ENCODE results near the gene SORCS2. TPM values are rescaled to one million over a fixed set of nuclear protein-coding genes. Genes with fewer than 3 reads are reported as not detected.

Gene SORCS2
- total and polyA plus RNA-seq, 2 of the 8 experiments (the other 6 are each of a cell fraction or from before 2014, with no cell fraction given) = 0.36 to 1.8 TPM

DNA sequence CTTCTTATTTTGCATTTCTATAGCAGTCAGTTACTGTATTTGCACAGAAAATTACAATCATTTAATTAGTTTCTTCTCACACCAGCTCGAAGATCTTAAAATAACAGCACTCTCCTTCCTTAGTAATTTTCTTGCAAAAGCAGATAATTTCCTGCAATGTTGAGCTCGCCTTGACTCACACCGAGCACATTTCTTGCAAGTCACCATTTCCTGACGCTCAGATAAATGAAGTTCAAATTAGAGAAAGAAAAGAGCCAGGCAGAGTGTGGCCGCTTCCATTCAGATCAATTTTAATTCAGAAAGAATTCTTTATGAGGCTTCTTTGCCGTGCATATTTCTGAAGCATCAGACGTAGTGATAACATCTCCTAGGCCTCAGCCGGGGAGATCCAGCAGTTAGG is 10.1 kb downstream of the SORCS2 start (continued):
- TF ChIP-seq SIX5 (IDR thresholded peaks at IDR 0.05; ENCODE audit: low read depth, low read length) = no peak
- no peak for TF ChIP-seq POU5F1 (IDR thresholded peaks at IDR 0.05; ENCODE audit: low read depth, low read length)
- TF ChIP-seq SP4 (IDR thresholded peaks at IDR 0.05; ENCODE audit: low read length) = no peak
- TF ChIP-seq CBX8 (IDR thresholded peaks at IDR 0.05; ENCODE audit: borderline replicate concordance, low read depth, low read length) = no peak
- TF ChIP-seq POLR2A (IDR thresholded peaks at IDR 0.05; ENCODE audit: control extremely low read depth in 1 of 2, low read depth in 2 of 2, low read length in 2 of 2) = no peak
- no peak for TF ChIP-seq BACH1 (IDR thresholded peaks at IDR 0.05; ENCODE audit: low read length)
